T-cell (primary cell): Measurements from ENCODE around the gene BAG1. TPM values are rescaled to one million over a fixed set of nuclear protein-coding genes. Genes with fewer than 3 reads are reported as not detected.
A peak's percentile ranks its signal among the peaks of the same experiment; 100 is the strongest.

Experiments used
- ATAC-seq, 4 experiments: fragments of 200-7000 bp in 3 of 4; fragments of 150-1000 bp in 1 of 4; cut with Tn5 transposase; replicated peaks in 1 of 4; 1 replicate in 3 of 4; 2 replicates in 1 of 4; pipeline ENCODE4 v1.10.0; 2021; ENCODE audit warnings: moderate library complexity in 3 of 4, mild to moderate bottlenecking in 2 of 4, moderate number of reproducible peaks in 1 of 4
- CTCF ChIA-PET, 2 donors: fragments of 300-600 bp; sonication (Branson Sonifier 250); formaldehyde crosslinking; loops; one replicate each; lab custom pipeline; 2022; ENCODE audit warnings: antibody characterized with exemption in 2 of 2; lab: Charles Lee
- POLR2A ChIA-PET, 2 donors: fragments of 300-600 bp; sonication (Branson Sonifier 250); formaldehyde crosslinking; loops; one replicate each; lab custom pipeline; 2022; ENCODE audit warnings: antibody characterized with exemption in 2 of 2; lab: Charles Lee
- DNase-seq, 35 experiments: peaks; one replicate each; pipeline versions ENCODE4 v3.0.0 to v3.0.0-alpha.2; 2013 to 2023
- H3K27ac ChIP-seq: one replicate; pipeline ENCODE4 v1.5.1; 2013; ENCODE audit warnings: low read length
- H3K27me3 ChIP-seq, 2 experiments: replicated peaks in 1 of 2; 1 replicate in 1 of 2; 2 replicates in 1 of 2; pipeline versions ENCODE4 v1.6.1 to v1.7.0; 2013; ENCODE audit warnings: low read length in 1 of 2, mixed read lengths in 1 of 2; ENCODE audit not compliant: control insufficient read depth in 2 of 2, insufficient read depth in 2 of 2; ENCODE audit errors: extremely low read depth in 1 of 2
- H3K36me3 ChIP-seq, 2 donors: 1 replicate in 1 of 2; 2 replicates in 1 of 2; pipeline versions ENCODE4 v1.6.1 to v1.7.0; 2013; ENCODE audit warnings: low read length in 1 of 2; ENCODE audit not compliant: control insufficient read depth in 2 of 2, insufficient read depth in 1 of 2; ENCODE audit errors: extremely low read depth in 1 of 2
- H3K4me1 ChIP-seq, 2 experiments: 1 replicate in 1 of 2; 2 replicates in 1 of 2; pipeline versions ENCODE4 v1.6.1 to v1.7.0; 2013; ENCODE audit warnings: low read length in 2 of 2, mixed read lengths in 1 of 2; ENCODE audit not compliant: insufficient read depth in 2 of 2, control insufficient read depth in 1 of 2; ENCODE audit errors: extremely low read depth in 1 of 2
- H3K4me3 ChIP-seq, 2 donors: 1 replicate in 1 of 2; 2 replicates in 1 of 2; pipeline versions ENCODE4 v1.5.1 to v1.7.0; 2013; ENCODE audit warnings: mild to moderate bottlenecking in 2 of 2, low read length in 1 of 2, moderate library complexity in 1 of 2; ENCODE audit not compliant: control insufficient read depth in 1 of 2; ENCODE audit errors: extremely low read depth in 1 of 2
- H3K9me3 ChIP-seq: 2 replicates; pipeline ENCODE4 v1.7.0; 2013
- H3K27ac Mint-ChIP-seq, 2 donors: one replicate each; pipeline ENCODE4 v1.8.0; 2020 to 2021; ENCODE audit warnings: mild to moderate bottlenecking in 2 of 2, mixed read lengths in 2 of 2
- H3K27me3 Mint-ChIP-seq, 2 donors: one replicate each; pipeline ENCODE4 v1.8.0; 2021 to 2022; ENCODE audit warnings: mixed read lengths in 2 of 2
- H3K36me3 Mint-ChIP-seq: one replicate; pipeline ENCODE4 v1.8.0; 2021; ENCODE audit warnings: mixed read lengths
- H3K4me1 Mint-ChIP-seq, 3 donors: one replicate each; pipeline ENCODE4 v1.8.0; 2020 to 2022; ENCODE audit warnings: mixed read lengths in 3 of 3, mild to moderate bottlenecking in 1 of 3
- H3K4me3 Mint-ChIP-seq, 3 donors: one replicate each; pipeline ENCODE4 v1.8.0; 2020 to 2022; ENCODE audit warnings: mild to moderate bottlenecking in 3 of 3, mixed read lengths in 3 of 3, moderate library complexity in 3 of 3
- H3K9me3 Mint-ChIP-seq, 3 donors: one replicate each; pipeline ENCODE4 v1.8.0; 2020 to 2022; ENCODE audit warnings: mixed read lengths in 3 of 3
- WGBS: methylation state at CpG from one replicate; pipeline ENCODE4 v1.1.5; 2013; ENCODE audit warnings: missing lambda C conversion rate; ENCODE audit not compliant: insufficient coverage; 5-methylcytosine and 5-hydroxymethylcytosine counted together
- total RNA-seq, 35 experiments: library from RNA in 6 of 35; stranded (reverse) in 6 of 35; fragments of 120-200 nt in 1 of 35; gene quantifications; one replicate each; pipeline versions ENCODE4 v1.2.1 to v1.2.4 and lab custom pipeline; 2013 to 2026

Gene BAG1
- total RNA-seq, 5 donors from 2014 or later (not counting 1 experiment from before 2014, with no cell fraction given), result 59.4 to 69.9 (median 62.4) TPM

GRCh38 chr9:33304362-33304761 is 39.9 kb upstream of the BAG1 start:
- no peak for ATAC-seq
- DNase-seq, result no peak
- H3K36me3 Mint-ChIP-seq, result peaks cover 26% of the 10 kb centered on the region
- no CpG with 5 or more reads among the region's 1 CpG for WGBS
- no peaks in the 10 kb centered on the region for H3K27me3 Mint-ChIP-seq
- H3K4me3 Mint-ChIP-seq, result no peak overlapping the region
- H3K27ac ChIP-seq, result no peak overlapping the region
- peaks cover 9 to 23% (median 13%) of the 10 kb centered on the region in 3 donors for H3K4me1 Mint-ChIP-seq
- H3K27ac Mint-ChIP-seq, result no peak overlapping the region
- no peaks in the 10 kb centered on the region for H3K27me3 ChIP-seq
- no peaks in the 10 kb centered on the region for H3K9me3 Mint-ChIP-seq
- ChIA-PET POLR2A (interaction anchor here in 1 of 2 donors (0.6 kb wide), 2 partner anchors 19 to 35 kb away, joined by 3 read pairs; no protein-coding TSS in a partner anchor), CTCF (no interaction called here)
- H3K4me3 ChIP-seq, result no peak overlapping the region
- no peaks in the 10 kb centered on the region for H3K9me3 ChIP-seq
- peaks cover 0 to 96% of the 10 kb centered on the region in 2 donors for H3K36me3 ChIP-seq
- no peaks in the 10 kb centered on the region for H3K4me1 ChIP-seq

- Histone ChIP-seq H3K27me3 (no peaks in the 10 kb centered on the region), H3K9me3 (no peaks in the 10 kb centered on the region), H3K36me3 (peaks cover 0 to 93% of the 10 kb centered on the region in 2 donors), H3K4me3 (no peak overlapping the region), H3K27ac (no peak overlapping the region), H3K4me1 (peaks cover 6 to 23% of the 10 kb centered on the region in 2 experiments)
- H3K36me3 Mint-ChIP-seq, result peaks cover 55% of the 10 kb centered on the region
- no peaks in the 10 kb centered on the region for H3K27me3 Mint-ChIP-seq
- no peaks in the 10 kb centered on the region for H3K9me3 Mint-ChIP-seq
- no peak for ATAC-seq
- no peak for DNase-seq
- peak overlapping the region in 1 of 2 donors; percentile 23 for H3K27ac Mint-ChIP-seq
- H3K4me3 Mint-ChIP-seq, result no peak overlapping the region
- no CpG with 5 or more reads among the region's 2 CpGs for WGBS
- H3K4me1 Mint-ChIP-seq, result peaks cover 47 to 58% (median 50%) of the 10 kb centered on the region in 3 donors
- ChIA-PET CTCF (no interaction called here), POLR2A (no interaction called here)
These were observed 36.0 kb upstream of the BAG1 start for GRCh38 chr9:33300546-33300945.

- peaks cover 69 to 85% (median 79%) of the 10 kb centered on the region in 3 donors for H3K4me1 Mint-ChIP-seq
- peak overlapping the region; percentile 42 to 59 (median 42) for H3K4me3 Mint-ChIP-seq
- peaks cover 3 to 81% of the 10 kb centered on the region in 2 donors for H3K36me3 ChIP-seq
- peak overlapping the region; percentile 25 to 66 for H3K27ac Mint-ChIP-seq
- no CpG with 5 or more reads among the region's 1 CpG for WGBS
- peaks cover 68% of the 10 kb centered on the region for H3K36me3 Mint-ChIP-seq
- H3K4me3 ChIP-seq, result no peak overlapping the region
- peaks cover 8 to 35% of the 10 kb centered on the region in 2 experiments for H3K4me1 ChIP-seq
- DNase-seq, result peak in 10 of 35 experiments; percentile 6 to 52 (median 19)
- no peaks in the 10 kb centered on the region for H3K9me3 ChIP-seq
- peak; percentile 22 to 73 (median 35) for ATAC-seq
- no peaks in the 10 kb centered on the region for H3K27me3 ChIP-seq
- H3K27me3 Mint-ChIP-seq, result no peaks in the 10 kb centered on the region
- no peaks in the 10 kb centered on the region for H3K9me3 Mint-ChIP-seq
- no peak overlapping the region for H3K27ac ChIP-seq
- ChIA-PET POLR2A (no interaction called here), CTCF (interaction anchor here in 1 of 2 donors (1.1 to 1.3 kb wide), 2 partner anchors 10 to 11 kb away, joined by 3 to 7 read pairs; no protein-coding TSS in a partner anchor)
These were observed 32.9 kb upstream of the BAG1 start for GRCh38 chr9:33297432-33297831.

- no peak overlapping the region for H3K27ac ChIP-seq
- H3K9me3 Mint-ChIP-seq, result no peaks in the 10 kb centered on the region
- WGBS, result no CpG with 5 or more reads among the region's 2 CpGs
- ChIA-PET CTCF (no interaction called here), POLR2A (no interaction called here)
- H3K36me3 ChIP-seq, result peaks cover 3 to 71% of the 10 kb centered on the region in 2 donors
- H3K36me3 Mint-ChIP-seq, result peaks cover 69% of the 10 kb centered on the region
- no peak for DNase-seq
- no peak for ATAC-seq
- no peak overlapping the region for H3K4me3 ChIP-seq
- no peaks in the 10 kb centered on the region for H3K27me3 Mint-ChIP-seq
- no peak overlapping the region for H3K27ac Mint-ChIP-seq
- H3K27me3 ChIP-seq, result no peaks in the 10 kb centered on the region
- H3K4me1 ChIP-seq, result peaks cover 20 to 53% of the 10 kb centered on the region in 2 experiments
- peak overlapping the region in 1 of 3 donors; percentile 20 for H3K4me3 Mint-ChIP-seq
- H3K9me3 ChIP-seq, result no peaks in the 10 kb centered on the region
- H3K4me1 Mint-ChIP-seq, result peaks cover 80 to 93% (median 92%) of the 10 kb centered on the region in 3 donors
These were observed 31.1 kb upstream of the BAG1 start for GRCh38 chr9:33295571-33295970.

GRCh38 chr9:33294670-33295432 is 30.3 kb upstream of the BAG1 start:
- POLR2A ChIA-PET, result no interaction called here
- WGBS, result 81% methylated on average over 3 of the region's 12 CpGs

GRCh38 chr9:33293782-33294181 is 29.3 kb upstream of the BAG1 start:
- H3K4me3 Mint-ChIP-seq, result peak overlapping the region in 1 of 3 donors; percentile 84
- Histone ChIP-seq H3K27ac (no peak overlapping the region), H3K4me1 (peaks cover 25 to 67% of the 10 kb centered on the region in 2 experiments), H3K27me3 (no peaks in the 10 kb centered on the region), H3K36me3 (peaks cover 3 to 57% of the 10 kb centered on the region in 2 donors), H3K4me3 (no peak overlapping the region), H3K9me3 (no peaks in the 10 kb centered on the region)
- WGBS, result 100% methylated on average over 1 of the region's 2 CpGs
- no peak overlapping the region for H3K27ac Mint-ChIP-seq
- POLR2A ChIA-PET, result no interaction called here
- H3K9me3 Mint-ChIP-seq, result no peaks in the 10 kb centered on the region
- DNase-seq (no peak), ATAC-seq (no peak)
- CTCF ChIA-PET, result no interaction called here
- peaks cover 56% of the 10 kb centered on the region for H3K36me3 Mint-ChIP-seq
- H3K27me3 Mint-ChIP-seq, result no peaks in the 10 kb centered on the region
- peaks cover 71 to 84% (median 80%) of the 10 kb centered on the region in 3 donors for H3K4me1 Mint-ChIP-seq

More at GRCh38 chr9:33294670-33295432, 30.3 kb upstream of the BAG1 start:
- DNase-seq, result no peak
- Mint-ChIP-seq H3K4me3 (peak overlapping the region in 1 of 3 donors; percentile 42), H3K9me3 (no peaks in the 10 kb centered on the region), H3K4me1 (peaks cover 80 to 94% (median 89%) of the 10 kb centered on the region in 3 donors), H3K36me3 (peaks cover 66% of the 10 kb centered on the region), H3K27ac (peak overlapping the region in 1 of 2 donors; percentile 1), H3K27me3 (no peaks in the 10 kb centered on the region)
- Histone ChIP-seq H3K4me3 (no peak overlapping the region), H3K36me3 (peaks cover 3 to 64% of the 10 kb centered on the region in 2 donors), H3K9me3 (no peaks in the 10 kb centered on the region), H3K27me3 (no peaks in the 10 kb centered on the region), H3K4me1 (peaks cover 20 to 56% of the 10 kb centered on the region in 2 experiments), H3K27ac (no peak overlapping the region)
- no peak for ATAC-seq
- CTCF ChIA-PET, result no interaction called here
